Tibial artery (tissue), 4 donors: ENCODE results near the gene MKNK2.

Source experiments
- DNase-seq, 2 donors: peaks; one replicate each; pipeline ENCODE4 v3.0.0-alpha.2; 2019
- H3K27ac ChIP-seq, 2 donors: fragments of 200-600 bp; sonication (generic) in 1 of 2; 1 replicate in 1 of 2; 2 replicates in 1 of 2; pipeline ENCODE4 v1.5.1; 2018 to 2019; ENCODE audit warnings: mild to moderate bottlenecking in 1 of 2
- H3K27me3 ChIP-seq, 2 donors: fragments of 200-600 bp; sonication (generic) in 1 of 2; one replicate each; pipeline versions ENCODE4 v1.5.1 to v1.6.0; 2016 to 2019
- H3K36me3 ChIP-seq, 3 donors: fragments of 200-600 bp; sonication (generic) in 2 of 3; one replicate each; pipeline ENCODE4 v1.5.1; 2016 to 2019; ENCODE audit warnings: mild to moderate bottlenecking in 2 of 3
- H3K4me1 ChIP-seq, 4 donors: fragments of 200-600 bp; sonication (generic) in 2 of 4; 1 replicate in 3 of 4; 2 replicates in 1 of 4; pipeline ENCODE4 v1.5.1; 2016 to 2019
- H3K4me3 ChIP-seq, 2 donors: fragments of 200-600 bp; sonication (generic) in 1 of 2; 1 replicate in 1 of 2; 2 replicates in 1 of 2; pipeline ENCODE4 v1.5.1; 2018 to 2019; ENCODE audit warnings: mild to moderate bottlenecking in 2 of 2
- H3K9me3 ChIP-seq, 3 donors: fragments of 200-600 bp; sonication (generic) in 1 of 3; one replicate each; pipeline ENCODE4 v1.5.1; 2016 to 2019
- CTCF ChIP-seq, 2 experiments: fragments of 200-600 bp in 1 of 2; fragments of 450-650 bp in 1 of 2; IDR thresholded peaks; one replicate each; pipeline ENCODE4 v1.5.1; 2017 to 2019; ENCODE audit warnings: antibody characterized with exemption in 2 of 2, mild to moderate bottlenecking in 1 of 2, moderate library complexity in 1 of 2
- intact Hi-C: fragments of 100-400 bp; cut with DNase I; formaldehyde crosslinking; loops from one replicate; pipeline ENCODE4 v1.15.0; 2023; ENCODE audit warnings: low total_unique reads

MKNK2 gene

GRCh38 chr19:2010135-2010668 lies 40.8 kb downstream of the MKNK2 start:
- H3K4me3 ChIP-seq, result no peak overlapping the region
- H3K36me3 ChIP-seq, result peaks cover 0 to 22% (median 0%) of the 10 kb centered on the region in 3 donors
- intact Hi-C loops, result no loop called here
- peaks cover 0 to 20% (median 14%) of the 10 kb centered on the region in 4 donors for H3K4me1 ChIP-seq
- no peak for TF ChIP-seq CTCF (IDR thresholded peaks at IDR 0.05)
- no peaks in the 10 kb centered on the region for H3K9me3 ChIP-seq
- no peaks in the 10 kb centered on the region for H3K27me3 ChIP-seq
- H3K27ac ChIP-seq, result no peak overlapping the region
- no peak for DNase-seq

- intact Hi-C loops, result no loop called here
- no peaks in the 10 kb centered on the region for H3K27me3 ChIP-seq
These were observed 47.2 kb downstream of the MKNK2 start for GRCh38 chr19:2003874-2004273.

GRCh38 chr19:1999856-2000515 lies 51.1 kb downstream of the MKNK2 start:
- no peaks in the 10 kb centered on the region for H3K4me1 ChIP-seq
- no peak overlapping the region for H3K27ac ChIP-seq
- DNase-seq, result no peak
- H3K9me3 ChIP-seq, result no peaks in the 10 kb centered on the region
- intact Hi-C loops, result no loop called here
- no peaks in the 10 kb centered on the region for H3K27me3 ChIP-seq
- no peak overlapping the region for H3K4me3 ChIP-seq
- no peak for TF ChIP-seq CTCF (IDR thresholded peaks at IDR 0.05)
- peaks cover 25 to 80% (median 36%) of the 10 kb centered on the region in 3 donors for H3K36me3 ChIP-seq

More at GRCh38 chr19:2003874-2004273, 47.2 kb downstream of the MKNK2 start:
- DNase-seq, result no peak
- no peaks in the 10 kb centered on the region for H3K4me1 ChIP-seq
- no peak overlapping the region for H3K27ac ChIP-seq
- no peak overlapping the region for H3K4me3 ChIP-seq
- H3K9me3 ChIP-seq, result no peaks in the 10 kb centered on the region
- H3K36me3 ChIP-seq, result peaks cover 8 to 47% (median 26%) of the 10 kb centered on the region in 3 donors
- TF ChIP-seq CTCF (IDR thresholded peaks at IDR 0.05), result no peak

GRCh38 chr19:1998712-1999708 lies 52.0 kb downstream of the MKNK2 start:
- TF ChIP-seq CTCF (IDR thresholded peaks at IDR 0.05), result no peak
- Histone ChIP-seq H3K36me3 (peaks cover 32 to 83% (median 36%) of the 10 kb centered on the region in 3 donors), H3K4me3 (no peak overlapping the region), H3K27me3 (no peaks in the 10 kb centered on the region), H3K9me3 (no peaks in the 10 kb centered on the region), H3K4me1 (no peaks in the 10 kb centered on the region), H3K27ac (no peak overlapping the region)
- DNase-seq, result no peak
- intact Hi-C loops, result no loop called here

GRCh38 chr19:1997353-1998233 lies 53.5 kb downstream of the MKNK2 start:
- no peak for DNase-seq
- no peaks in the 10 kb centered on the region for H3K4me1 ChIP-seq
- H3K27ac ChIP-seq, result no peak overlapping the region
- no peak overlapping the region for H3K4me3 ChIP-seq
- intact Hi-C loops, result no loop called here
- no peaks in the 10 kb centered on the region for H3K9me3 ChIP-seq
- no peak for TF ChIP-seq CTCF (IDR thresholded peaks at IDR 0.05)
- H3K36me3 ChIP-seq, result peaks cover 33 to 94% (median 48%) of the 10 kb centered on the region in 3 donors
- H3K27me3 ChIP-seq, result no peaks in the 10 kb centered on the region
